ENCODE measurements around the gene MSH6.

The MSH6 gene

DNA sequence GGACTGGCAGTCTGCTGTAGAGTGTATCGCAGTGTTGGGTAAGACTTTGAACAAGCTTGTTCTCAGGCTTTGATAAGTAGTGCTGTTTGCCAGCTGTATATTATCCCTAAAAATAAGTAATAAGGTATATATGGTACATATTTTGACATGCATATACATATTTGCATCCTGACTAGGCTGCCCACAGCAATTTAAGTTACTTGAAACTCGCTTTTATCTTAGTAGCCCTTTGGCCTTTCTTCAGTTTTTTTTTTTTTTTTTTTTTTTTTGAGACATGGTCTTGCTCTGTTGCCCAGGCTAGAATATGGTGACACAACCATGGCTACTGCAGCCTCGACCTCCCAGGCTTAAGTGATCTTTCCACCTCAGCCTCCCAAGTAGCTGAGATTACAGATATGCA is 18.2 kb downstream of the MSH6 start:
- TF ChIP-seq GATA1 (IDR thresholded peaks at IDR 0.05; ENCODE audit: low read depth, low read length) (no peak), POLR2A (IDR thresholded peaks at IDR 0.05; ENCODE audit: low read length) (no peak)
- no peak for DNase-seq

DNA sequence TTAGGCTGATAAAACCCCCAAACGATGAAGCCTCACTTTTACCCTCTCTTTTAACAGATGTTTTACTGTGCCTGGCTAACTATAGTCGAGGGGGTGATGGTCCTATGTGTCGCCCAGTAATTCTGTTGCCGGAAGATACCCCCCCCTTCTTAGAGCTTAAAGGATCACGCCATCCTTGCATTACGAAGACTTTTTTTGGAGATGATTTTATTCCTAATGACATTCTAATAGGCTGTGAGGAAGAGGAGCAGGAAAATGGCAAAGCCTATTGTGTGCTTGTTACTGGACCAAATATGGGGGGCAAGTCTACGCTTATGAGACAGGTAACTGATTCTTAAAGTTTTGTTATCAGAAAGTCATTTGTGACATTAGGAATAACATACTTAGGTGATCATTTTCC is 20.4 kb downstream of the MSH6 start:
- TF ChIP-seq GATA1 (IDR thresholded peaks at IDR 0.05; ENCODE audit: low read depth, low read length): no peak
- DNase-seq: peak; percentile 36

DNA sequence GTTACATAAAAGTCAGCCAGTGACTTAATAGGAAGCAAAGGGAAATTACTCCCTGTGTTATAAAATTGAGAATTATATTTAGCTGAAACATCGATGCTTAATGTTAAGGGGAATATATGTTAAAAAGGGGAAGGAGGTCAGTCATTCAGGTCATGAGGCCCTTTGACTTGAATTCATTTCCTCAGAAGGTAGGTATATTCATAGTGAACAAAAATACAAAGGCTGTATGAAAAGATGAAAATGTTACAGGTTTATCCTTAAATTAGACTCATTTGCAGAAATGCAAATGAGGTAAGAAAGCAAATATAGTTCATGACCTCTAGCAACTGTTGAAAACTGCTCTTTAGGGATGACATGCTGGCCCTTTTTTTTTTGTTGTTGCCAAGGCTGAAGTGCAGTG is 20.8 kb downstream of the MSH6 start:
- DNase-seq: no peak
- TF ChIP-seq GATA1 (IDR thresholded peaks at IDR 0.05; ENCODE audit: low read depth, low read length): no peak
- TF ChIP-seq POLR2A (IDR thresholded peaks at IDR 0.05; ENCODE audit: low read length): no peak

DNA sequence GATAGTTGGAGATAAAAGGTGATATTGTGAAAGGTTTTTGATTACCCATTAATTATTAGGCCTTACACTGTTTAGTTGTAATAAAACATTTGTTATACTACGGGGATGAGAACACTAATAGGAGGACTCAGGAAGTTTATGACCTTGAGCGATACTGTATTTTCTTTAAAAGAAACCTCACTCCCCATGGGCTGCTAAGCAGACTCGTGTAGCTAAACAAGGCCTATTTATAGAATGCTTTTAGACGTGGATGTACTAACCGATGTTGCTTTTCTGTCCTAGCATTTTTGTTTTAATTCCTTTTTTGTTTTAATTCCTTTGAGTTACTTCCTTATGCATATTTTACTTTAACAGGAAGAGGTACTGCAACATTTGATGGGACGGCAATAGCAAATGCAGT is 22.9 kb downstream of the MSH6 start:
- no peak for TF ChIP-seq GATA1 (IDR thresholded peaks at IDR 0.05; ENCODE audit: low read depth, low read length)
- no peak for TF ChIP-seq POLR2A (IDR thresholded peaks at IDR 0.05; ENCODE audit: low read length)
- DNase-seq: no peak

DNA sequence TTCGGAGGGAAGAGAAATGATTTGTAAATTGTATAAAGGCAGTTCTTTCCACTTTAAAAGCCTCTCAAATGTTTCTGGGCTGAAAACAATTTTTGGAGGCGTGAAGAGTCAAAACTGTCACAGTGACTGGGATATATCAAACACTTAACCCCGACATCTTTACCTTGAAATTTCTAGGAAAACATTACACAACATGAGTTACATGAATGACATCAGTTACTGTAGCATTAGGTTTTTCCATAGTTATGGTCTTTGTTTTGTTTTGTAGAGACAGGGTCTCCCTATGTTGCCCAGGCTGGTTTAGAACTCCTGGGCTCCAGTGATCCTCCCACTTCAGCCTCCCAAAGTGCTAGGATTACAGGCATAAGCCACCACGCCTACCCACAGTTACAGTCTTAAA is 25.7 kb downstream of the MSH6 start:
- no peak for DNase-seq
- no peak for TF ChIP-seq GATA1 (IDR thresholded peaks at IDR 0.05; ENCODE audit: low read depth, low read length)
- no peak for TF ChIP-seq POLR2A (IDR thresholded peaks at IDR 0.05; ENCODE audit: low read length)

DNA sequence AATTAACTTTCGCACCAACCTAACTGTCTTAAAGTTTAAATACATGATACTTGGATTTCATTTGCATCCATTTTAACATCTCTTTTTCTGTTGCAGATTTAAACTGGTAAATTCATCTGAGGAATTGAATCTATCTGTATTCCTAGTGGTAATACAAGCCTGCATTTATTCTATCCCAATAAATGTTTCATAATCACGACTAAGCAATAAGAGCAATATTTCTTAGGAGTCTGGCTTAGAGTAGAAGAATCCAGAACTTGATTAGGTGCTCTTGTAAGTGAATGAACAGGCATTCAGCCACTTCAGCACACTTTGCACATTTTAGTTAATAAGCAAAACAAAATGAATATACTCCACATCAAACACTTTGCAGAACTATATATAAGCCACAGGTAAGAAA is 27.0 kb downstream of the MSH6 start:
- TF ChIP-seq GATA1 (IDR thresholded peaks at IDR 0.05; ENCODE audit: low read depth, low read length) (no peak), POLR2A (IDR thresholded peaks at IDR 0.05; ENCODE audit: low read length) (no peak)

DNA sequence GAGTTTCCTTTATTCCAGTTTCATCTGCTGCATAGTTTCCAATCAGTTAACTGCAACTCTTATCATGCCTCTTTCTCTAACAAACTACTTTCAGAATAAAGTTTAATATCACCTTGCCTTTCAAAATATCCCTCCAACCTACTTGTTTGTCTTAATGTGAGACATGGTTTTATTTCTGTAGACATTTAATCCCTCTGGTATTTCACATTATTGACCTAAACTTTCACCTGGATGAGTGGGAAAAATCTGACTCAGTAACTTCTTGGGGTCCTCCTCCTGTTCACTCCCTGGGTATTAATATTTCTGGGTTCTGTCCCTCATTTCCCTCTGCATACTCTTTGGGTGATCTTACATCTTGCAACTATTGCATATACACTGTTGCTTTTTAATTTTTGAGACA is 27.9 kb downstream of the MSH6 start:
- no peak for DNase-seq
- TF ChIP-seq GATA1 (IDR thresholded peaks at IDR 0.05; ENCODE audit: low read depth, low read length) (no peak), POLR2A (IDR thresholded peaks at IDR 0.05; ENCODE audit: low read length) (no peak)

More for the DNA sequence above, 27.0 kb downstream of the MSH6 start:
- no peak for DNase-seq

DNA sequence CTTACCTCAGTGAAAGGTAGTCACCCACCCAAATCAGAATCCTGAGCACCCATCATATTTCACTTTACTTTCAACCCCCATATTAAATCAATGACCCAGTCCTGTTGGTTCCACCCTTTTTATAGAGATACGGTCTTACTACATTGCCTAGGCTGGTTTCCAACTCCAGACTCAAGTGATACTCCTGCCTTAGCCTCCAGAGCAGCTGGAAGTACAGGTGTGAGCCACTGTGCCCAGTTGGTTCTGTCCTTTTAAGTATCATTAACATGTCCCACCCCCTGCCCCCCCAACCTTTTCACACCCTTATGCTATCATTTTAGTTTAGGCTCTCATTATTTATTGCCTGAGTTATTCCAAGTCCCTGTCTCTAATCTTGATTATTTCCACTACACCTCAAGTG is 28.7 kb downstream of the MSH6 start:
- no peak for TF ChIP-seq POLR2A (IDR thresholded peaks at IDR 0.05; ENCODE audit: low read length)
- no peak for TF ChIP-seq GATA1 (IDR thresholded peaks at IDR 0.05; ENCODE audit: low read depth, low read length)
- no peak for DNase-seq

DNA sequence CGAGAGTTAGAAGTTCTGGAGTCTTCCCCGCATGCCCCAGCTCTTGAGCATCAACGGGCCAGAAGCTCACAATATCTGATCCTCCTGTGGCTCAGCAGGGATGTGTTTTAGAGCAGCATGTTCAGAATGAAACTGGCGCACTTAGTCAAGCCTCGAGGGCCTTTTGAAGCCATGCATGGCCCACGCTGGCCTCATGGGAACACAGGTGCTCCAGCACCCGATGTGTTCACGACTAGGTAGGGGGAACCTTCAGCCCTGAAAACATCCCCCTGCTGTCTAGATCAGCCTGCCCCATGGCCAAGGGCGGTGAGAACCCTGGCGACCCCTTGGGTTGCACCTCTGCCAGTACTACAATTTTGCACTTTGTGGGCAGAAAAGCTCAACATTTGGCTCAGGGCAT is 32.8 kb downstream of the MSH6 start:
- DNase-seq: no peak
- no peak for TF ChIP-seq GATA1 (IDR thresholded peaks at IDR 0.05; ENCODE audit: low read depth, low read length)
- no peak for TF ChIP-seq POLR2A (IDR thresholded peaks at IDR 0.05; ENCODE audit: low read length)

DNA sequence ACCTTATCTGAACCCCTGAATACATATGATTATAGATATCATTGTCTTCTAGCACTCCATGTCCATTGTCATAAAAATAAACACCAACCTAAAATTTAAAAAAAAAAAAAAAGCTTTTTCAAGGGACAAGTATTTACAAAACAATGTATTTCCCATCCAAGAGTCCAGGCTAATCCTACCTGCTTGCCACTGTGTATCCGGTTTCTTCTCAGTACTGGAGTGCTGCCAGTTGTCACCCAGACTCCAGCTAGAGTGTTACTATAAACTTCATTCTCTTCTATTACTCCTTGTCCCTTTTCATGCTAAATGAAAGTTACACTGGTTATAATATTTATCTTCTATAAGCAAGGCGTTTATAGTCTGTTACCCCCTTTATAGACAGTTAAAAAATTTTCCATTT is 35.8 kb downstream of the MSH6 start:
- no peak for DNase-seq
- no peak for TF ChIP-seq POLR2A (IDR thresholded peaks at IDR 0.05; ENCODE audit: low read length)
- TF ChIP-seq GATA1 (IDR thresholded peaks at IDR 0.05; ENCODE audit: low read depth, low read length): no peak

DNA sequence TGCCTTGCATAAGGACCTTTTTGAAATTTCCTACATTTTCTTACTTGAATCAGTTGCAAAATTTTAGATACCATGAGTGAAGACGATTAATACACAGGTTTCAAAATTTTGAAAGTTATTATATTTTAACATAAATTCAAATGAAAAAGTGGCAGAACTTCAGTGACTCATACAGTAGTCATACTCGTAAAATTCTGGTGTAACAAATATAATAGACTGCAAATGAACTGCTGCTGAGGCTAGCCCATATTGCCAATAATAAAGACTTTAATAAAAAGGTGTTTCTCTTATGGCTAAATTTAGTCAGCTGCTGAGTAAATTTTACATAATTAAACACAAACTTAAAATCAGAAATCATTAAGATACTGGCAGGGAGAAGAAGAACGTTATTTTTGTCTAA is 36.9 kb downstream of the MSH6 start:
- DNase-seq: no peak
- TF ChIP-seq GATA1 (IDR thresholded peaks at IDR 0.05; ENCODE audit: low read depth, low read length) (no peak), POLR2A (IDR thresholded peaks at IDR 0.05; ENCODE audit: low read length) (no peak)

DNA sequence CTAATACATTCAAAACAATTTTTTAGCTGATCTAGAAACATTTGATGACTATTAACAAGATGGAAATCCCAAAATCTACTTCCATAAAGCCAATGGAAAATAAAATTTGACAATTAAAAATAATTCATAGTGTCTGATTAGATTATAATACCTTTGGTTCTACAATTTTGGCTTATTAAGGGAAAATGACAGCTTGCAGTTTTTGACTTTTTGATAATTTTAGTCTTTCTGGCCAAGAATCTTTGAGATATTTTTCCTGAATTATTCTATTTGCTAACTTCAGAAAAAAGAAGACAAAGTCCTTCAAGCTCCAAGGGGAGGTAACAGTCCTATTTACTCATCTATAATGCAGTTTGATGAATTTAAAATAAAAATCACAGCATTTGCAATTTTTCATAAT is 39.6 kb downstream of the MSH6 start:
- TF ChIP-seq GATA1 (IDR thresholded peaks at IDR 0.05; ENCODE audit: low read depth, low read length) (no peak), POLR2A (IDR thresholded peaks at IDR 0.05; ENCODE audit: low read length) (no peak)
- no peak for DNase-seq

DNA sequence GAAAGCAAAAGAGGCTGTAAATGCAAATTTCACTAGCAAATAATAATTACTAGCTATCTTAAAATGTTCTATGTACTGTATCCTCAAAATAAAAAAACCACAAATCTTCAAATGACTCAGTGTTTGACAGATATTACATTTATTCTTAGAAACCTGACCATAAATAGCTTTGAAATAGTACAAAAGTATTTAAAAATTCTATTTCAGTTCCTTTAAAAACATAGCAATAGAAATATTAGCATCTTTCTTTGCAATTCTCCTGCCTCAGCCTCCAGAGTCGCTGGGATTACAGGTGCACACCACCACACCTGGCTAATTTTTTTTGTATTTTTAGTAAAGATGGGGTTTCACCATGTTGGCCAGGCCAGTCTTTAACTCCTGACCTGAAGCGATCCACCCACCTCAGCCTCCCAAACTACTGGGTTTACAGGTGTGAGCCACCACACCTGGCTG is 50.6 kb downstream of the MSH6 start:
- DNase-seq: no peak
- TF ChIP-seq POLR2A (IDR thresholded peaks at IDR 0.05; ENCODE audit: low read length) (no peak), GATA1 (IDR thresholded peaks at IDR 0.05; ENCODE audit: low read depth, low read length) (no peak)

DNA sequence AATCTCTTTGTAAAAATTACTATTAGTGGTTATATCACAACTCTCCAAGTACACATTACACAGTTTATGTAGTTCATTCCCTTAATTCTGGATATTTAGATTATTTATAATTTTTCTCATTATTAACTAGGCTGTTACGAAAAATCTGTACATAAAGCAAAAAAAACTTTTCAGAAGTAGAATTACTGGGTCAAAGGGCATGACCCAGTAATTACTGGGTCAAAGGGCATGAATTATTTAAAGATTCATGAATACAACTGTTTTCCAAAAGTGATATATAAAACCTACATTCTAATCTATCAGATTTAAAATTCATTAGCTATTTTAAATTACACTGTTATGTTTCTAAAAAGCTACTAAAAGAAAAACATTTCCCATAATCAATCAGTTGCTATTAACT is 55.3 kb downstream of the MSH6 start:
- DNase-seq: no peak
- TF ChIP-seq GATA1 (IDR thresholded peaks at IDR 0.05; ENCODE audit: low read depth, low read length): no peak
- TF ChIP-seq POLR2A (IDR thresholded peaks at IDR 0.05; ENCODE audit: low read length): no peak

DNA sequence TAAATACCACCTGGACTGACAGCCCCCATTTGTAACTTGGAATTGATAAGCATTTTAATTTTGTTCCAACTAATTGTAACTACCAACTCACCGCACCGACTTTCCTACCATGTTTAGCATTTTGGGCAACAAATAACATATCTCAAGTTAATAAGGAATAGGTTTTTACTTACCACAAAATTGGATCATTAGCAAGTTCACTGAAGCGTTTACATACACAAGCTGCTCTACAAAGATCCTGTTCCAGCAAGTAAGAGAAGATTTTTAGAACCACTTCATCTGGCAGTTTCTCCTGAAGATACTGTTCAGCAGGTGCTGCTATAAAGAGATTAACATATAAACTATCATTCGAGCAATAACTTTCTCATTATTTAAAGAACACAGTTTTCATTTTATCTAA is 55.7 kb downstream of the MSH6 start:
- TF ChIP-seq POLR2A (IDR thresholded peaks at IDR 0.05; ENCODE audit: low read length) (no peak), GATA1 (IDR thresholded peaks at IDR 0.05; ENCODE audit: low read depth, low read length) (no peak)
- no peak for DNase-seq

DNA sequence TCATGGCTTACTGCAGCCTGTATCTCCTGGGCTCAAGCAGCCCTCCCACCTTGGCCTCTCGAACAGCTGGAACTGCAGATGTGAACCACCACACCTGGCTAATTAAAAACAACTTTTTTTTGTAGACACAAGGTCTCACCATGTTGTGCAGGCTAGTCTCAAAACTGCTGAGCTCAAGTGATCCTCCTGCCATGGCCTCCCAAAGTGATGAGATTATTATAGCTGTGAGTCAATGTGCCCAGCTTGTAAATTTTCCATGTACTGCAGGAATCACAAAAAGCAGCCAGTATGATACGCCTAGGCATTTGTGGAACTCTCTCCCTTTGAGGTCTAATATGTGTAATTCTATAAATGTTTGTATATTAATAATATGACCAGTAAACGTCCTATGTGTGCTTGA is 59.9 kb downstream of the MSH6 start:
- TF ChIP-seq POLR2A (IDR thresholded peaks at IDR 0.05; ENCODE audit: low read length) (no peak), GATA1 (IDR thresholded peaks at IDR 0.05; ENCODE audit: low read depth, low read length) (no peak)
- no peak for DNase-seq

Data from erythroblast (primary cell).